ENCODE results near the gene CSF1R.
"Not testable (repeated sequence)": the region's sequence is repeated elsewhere in the genome, so short reads cannot be mapped to it uniquely, and the experiment has no call there.

Gene CSF1R

DNA sequence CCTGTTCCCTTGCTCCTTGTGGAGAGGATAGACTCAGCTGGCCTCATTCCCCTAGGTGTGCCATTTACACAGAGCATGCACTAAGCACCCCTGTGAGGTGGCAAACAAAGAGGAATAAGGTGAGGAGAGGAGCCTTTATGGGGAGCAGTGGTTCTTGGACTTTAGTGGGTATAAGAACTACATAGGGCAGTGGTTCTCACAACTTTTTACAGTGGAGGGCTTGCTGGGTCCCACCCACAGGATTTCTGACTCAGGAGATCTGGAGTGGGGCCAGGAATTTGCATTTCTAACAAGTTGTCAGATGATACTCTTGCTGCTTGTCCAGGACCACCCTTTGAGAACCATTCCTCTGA is 42.0 kb downstream of the CSF1R start:
- Mint-ChIP-seq H3K4me3 (no peak overlapping the region), H3K27ac (peak overlapping the region in 1 of 2 donors; percentile 95), H3K27me3 (no peaks in the 10 kb centered on the region), H3K9me3 (no peaks in the 10 kb centered on the region), H3K4me1 (peaks cover 23% of the 10 kb centered on the region)
- DNase-seq (no peak), ATAC-seq (no peak)

DNA sequence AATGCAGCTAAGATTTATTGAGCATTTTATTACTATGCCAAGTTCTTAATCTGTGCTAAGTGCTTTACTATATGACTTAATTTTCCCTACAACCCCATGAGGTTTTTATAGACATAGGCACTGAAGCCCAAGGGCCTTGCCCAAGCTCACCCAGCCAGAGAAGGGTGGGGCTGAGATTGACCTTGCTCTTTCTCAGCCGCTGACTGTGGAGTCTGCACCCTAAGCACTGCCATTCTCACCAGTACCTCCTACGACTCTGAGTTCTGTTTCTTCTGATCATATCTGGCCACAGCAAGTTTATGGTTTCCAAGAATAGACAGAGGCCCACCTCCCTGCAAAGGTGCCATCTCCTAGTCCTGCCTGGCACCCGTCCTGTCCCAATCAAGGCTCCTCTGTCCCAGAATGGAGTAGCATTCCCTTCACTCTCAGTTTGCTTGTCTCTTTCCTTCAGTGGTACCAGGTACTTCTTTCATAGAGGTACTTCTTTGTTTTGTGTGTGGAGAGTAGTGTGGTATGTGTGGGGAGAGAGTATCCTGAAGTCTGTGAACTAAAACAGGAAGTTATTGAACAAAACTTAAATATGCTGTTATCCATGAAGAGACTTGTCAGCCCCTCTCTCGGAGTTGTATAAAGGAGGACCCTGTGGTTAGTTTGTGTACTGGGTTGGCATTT is 42.6 kb downstream of the CSF1R start:
- H3K27ac Mint-ChIP-seq = peak overlapping the region; percentile 77 to 95
- H3K4me1 Mint-ChIP-seq = peaks cover 23% of the 10 kb centered on the region
- H3K27me3 Mint-ChIP-seq = no peaks in the 10 kb centered on the region
- no peaks in the 10 kb centered on the region for H3K9me3 Mint-ChIP-seq
- no peak overlapping the region for H3K4me3 Mint-ChIP-seq
- DNase-seq (no peak), ATAC-seq (no peak)

DNA sequence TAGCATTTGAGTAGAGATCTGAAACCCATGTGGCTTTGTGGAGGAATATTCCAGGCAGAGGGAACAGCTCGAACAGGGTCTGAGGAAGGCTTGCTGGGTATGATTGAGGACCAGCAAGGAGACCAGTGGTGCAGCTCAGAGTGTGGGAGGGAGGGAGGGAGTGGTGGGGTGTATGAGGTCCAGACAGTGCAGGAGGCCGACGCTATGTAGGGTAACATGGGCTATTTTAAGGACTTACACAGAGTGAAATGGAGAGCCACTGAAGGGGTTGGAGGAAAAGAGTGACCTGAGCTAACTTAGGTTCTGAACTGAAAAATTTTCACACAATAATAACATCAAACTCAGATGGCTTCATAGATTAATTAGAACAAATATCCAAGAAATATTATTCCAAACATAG is 43.9 kb downstream of the CSF1R start:
- Mint-ChIP-seq H3K9me3 (no peaks in the 10 kb centered on the region), H3K4me3 (no peak overlapping the region), H3K27me3 (no peaks in the 10 kb centered on the region), H3K27ac (peak overlapping the region in 1 of 2 donors; percentile 56), H3K4me1 (peaks cover 23% of the 10 kb centered on the region)
- DNase-seq (no peak), ATAC-seq (no peak)

DNA sequence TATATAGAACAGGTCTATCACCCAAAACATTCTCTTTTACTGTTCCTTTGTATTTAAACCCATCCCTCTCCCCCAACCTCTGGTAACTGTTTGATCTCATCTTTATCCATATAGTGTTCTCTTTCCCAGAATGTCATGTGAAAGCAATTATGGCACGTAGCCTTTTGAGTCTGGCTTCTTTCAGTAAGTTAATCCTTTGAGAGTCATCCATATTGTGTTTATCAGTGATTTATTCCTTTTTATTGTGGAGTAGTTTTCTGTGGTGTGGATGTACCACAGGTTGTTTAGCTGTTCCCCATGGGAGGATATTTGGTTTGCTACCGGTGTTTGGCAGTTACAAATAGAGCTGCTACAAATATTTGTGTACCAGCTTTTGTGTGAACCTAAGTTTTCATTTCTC is 47.8 kb downstream of the CSF1R start:
- no peak overlapping the region for H3K4me3 Mint-ChIP-seq
- DNase-seq (no peak), ATAC-seq (no peak)

DNA sequence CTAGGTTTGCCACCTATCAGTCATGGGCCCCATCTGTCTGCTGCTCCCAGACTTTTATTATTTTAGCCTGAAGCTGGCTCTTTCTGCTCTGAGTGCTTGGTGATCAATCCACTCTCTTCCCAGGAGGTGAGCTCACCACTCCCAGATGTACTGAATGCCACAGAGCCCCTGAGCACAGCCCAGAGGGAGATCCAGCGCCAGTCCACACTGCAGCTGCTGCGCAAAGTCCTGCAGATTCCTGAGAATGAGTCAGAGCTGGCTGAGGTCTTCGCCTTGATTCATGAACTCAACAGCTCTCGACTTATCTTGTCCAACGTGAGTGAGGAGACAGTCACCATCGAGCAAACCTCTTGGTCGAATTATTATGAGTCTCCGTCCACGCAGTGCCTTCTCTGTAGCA is 49.8 kb downstream of the CSF1R start:
- H3K4me3 Mint-ChIP-seq = no peak overlapping the region
- DNase-seq (no peak), ATAC-seq (no peak)
- no peaks in the 10 kb centered on the region for H3K27me3 Mint-ChIP-seq
- H3K4me1 Mint-ChIP-seq = peaks cover 1% of the 10 kb centered on the region
- no peak overlapping the region for H3K27ac Mint-ChIP-seq
- no peaks in the 10 kb centered on the region for H3K9me3 Mint-ChIP-seq

More for the DNA sequence above, 47.8 kb downstream of the CSF1R start:
- no peaks in the 10 kb centered on the region for H3K27me3 Mint-ChIP-seq
- H3K4me1 Mint-ChIP-seq = peaks cover 16% of the 10 kb centered on the region
- no peaks in the 10 kb centered on the region for H3K9me3 Mint-ChIP-seq
- no peak overlapping the region for H3K27ac Mint-ChIP-seq

DNA sequence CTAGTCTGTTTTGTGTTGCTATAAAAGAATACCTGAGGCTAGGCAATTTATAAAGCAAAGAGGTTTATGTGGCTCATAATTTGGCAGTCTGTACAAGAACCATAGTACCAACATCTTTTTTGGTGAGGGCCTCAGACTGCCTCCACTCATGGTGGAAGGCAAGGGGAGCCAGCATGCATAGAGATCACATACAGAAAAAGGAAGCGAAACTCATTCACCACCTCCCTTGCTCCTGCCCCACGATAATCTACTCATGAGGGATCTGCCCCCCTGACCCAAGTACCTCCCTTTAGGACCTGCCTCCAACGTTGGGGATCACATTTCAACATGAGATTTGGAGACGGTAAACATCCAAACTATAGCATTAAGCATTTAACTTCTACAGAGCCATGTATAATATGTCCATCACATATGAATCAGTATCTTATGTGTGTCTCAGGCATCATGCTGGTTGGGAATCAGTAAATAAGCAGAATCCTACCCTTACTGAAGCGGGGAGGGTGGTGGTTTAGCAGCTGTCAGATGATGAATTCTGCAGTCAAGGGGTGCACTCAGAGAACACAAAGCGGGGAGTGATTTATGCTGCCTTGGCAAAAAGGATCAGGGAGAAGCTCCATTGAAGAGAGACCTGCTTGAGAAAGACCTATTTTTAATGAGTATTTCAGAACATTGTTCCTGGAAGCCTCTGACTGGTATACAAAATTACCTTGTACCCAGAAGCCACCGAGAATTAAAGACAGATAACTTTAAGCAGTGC is 51.0 kb downstream of the CSF1R start:
- Mint-ChIP-seq H3K27me3 (no peaks in the 10 kb centered on the region), H3K9me3 (no peaks in the 10 kb centered on the region), H3K4me3 (no peak overlapping the region), H3K27ac (peak overlapping the region in 1 of 2 donors; percentile 45), H3K4me1 (no peaks in the 10 kb centered on the region)
- DNase-seq (no peak), ATAC-seq (no peak)

DNA sequence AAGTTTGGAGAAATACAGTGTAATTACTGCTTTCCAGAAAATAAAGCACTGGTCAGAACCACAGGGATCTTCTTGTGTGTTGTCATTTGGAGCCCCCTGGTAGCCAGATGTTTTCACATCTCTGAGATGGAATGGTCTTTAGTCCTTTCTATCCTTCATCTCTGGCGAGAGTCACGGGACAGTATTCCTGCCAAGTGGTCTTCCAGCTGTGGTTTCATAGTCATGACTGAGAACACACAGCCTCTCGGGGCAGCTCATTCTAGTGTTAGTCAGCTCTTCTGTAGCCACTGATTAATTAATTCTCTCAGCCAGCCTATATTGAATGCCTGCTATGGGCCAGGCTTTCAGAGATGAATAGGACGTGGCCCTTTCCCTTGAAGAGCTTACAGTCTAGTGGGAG is 51.7 kb downstream of the CSF1R start:
- Mint-ChIP-seq H3K9me3 (no peaks in the 10 kb centered on the region), H3K4me1 (no peaks in the 10 kb centered on the region), H3K4me3 (no peak overlapping the region), H3K27me3 (no peaks in the 10 kb centered on the region), H3K27ac (peak overlapping the region in 1 of 2 donors; percentile 13)
- ATAC-seq = no peak
- DNase-seq = no peak

DNA sequence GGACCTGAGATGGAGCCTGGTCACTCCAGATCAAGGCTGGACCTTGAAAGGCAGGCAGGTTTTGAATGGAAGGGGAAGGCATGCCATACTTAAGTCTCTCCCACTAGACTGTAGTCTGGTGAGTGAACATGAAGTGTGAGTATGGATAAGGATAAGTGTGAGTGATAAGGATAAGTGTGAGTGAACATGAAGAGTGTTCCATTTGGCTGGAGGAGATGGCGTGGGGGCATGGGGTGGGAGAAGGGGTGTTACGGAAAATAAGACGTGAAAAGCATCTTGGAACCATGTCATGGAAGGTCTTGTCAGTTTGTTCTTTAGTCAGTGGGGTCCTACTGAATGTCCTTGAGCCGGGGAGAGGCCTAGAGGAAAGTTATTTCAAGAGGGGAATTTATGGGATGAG is 53.0 kb downstream of the CSF1R start:
- Mint-ChIP-seq H3K27ac (peak overlapping the region in 1 of 2 donors; percentile 14), H3K27me3 (no peaks in the 10 kb centered on the region), H3K4me1 (no peaks in the 10 kb centered on the region), H3K4me3 (no peak overlapping the region), H3K9me3 (no peaks in the 10 kb centered on the region)
- ATAC-seq = no peak
- no peak for DNase-seq

DNA sequence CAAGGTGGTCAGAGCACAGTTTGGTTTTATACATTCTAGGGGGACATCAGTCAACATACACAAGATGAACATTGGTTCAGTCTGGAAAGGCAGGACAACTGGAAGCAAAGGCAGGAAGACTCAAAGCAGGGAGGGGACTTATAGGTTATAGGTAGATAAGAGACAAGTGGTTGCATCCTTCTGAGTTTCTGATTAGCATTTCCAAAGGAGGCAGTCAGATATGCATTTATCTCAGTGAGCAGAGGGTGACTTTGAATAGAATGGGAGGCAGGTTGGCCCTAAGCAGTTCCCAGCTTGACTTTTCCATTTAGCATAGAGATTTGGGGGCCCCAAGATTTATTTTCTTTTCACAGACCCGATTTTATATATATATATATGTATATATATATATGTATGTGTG is 58.3 kb downstream of the CSF1R start:
- not testable (repeated sequence) for H3K9me3 Mint-ChIP-seq, H3K27ac Mint-ChIP-seq, DNase-seq, H3K4me1 Mint-ChIP-seq, H3K4me3 Mint-ChIP-seq, H3K27me3 Mint-ChIP-seq, ATAC-seq

DNA sequence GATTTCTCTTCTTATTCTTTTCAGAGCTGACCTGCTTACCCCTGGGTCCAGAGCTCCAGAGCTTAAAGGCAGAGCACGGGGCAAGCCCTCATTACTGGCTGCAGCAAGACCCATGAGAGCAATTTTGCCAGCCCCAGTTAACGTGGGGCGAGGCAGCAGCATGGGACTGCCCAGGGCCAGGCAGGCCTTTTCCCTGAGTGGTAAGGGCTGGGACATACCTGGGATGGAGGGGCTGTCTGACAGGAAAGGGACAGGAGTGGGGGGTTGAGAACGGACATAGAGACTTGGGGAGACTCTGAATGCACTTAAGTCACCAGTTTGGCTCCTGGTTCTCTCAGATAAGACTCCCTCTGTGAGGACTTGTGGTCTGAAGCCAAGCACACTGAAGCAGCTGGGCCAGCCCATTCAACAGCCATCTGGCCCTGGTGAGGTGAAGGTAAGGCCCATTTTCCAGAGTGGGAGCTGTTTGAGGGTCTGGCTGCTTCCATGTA is 59.6 kb downstream of the CSF1R start:
- H3K4me1 Mint-ChIP-seq = peaks cover 6% of the 10 kb centered on the region
- no peak overlapping the region for H3K27ac Mint-ChIP-seq
- no peaks in the 10 kb centered on the region for H3K9me3 Mint-ChIP-seq
- DNase-seq (no peak), ATAC-seq (no peak)
- no peaks in the 10 kb centered on the region for H3K27me3 Mint-ChIP-seq
- H3K4me3 Mint-ChIP-seq = no peak overlapping the region

DNA sequence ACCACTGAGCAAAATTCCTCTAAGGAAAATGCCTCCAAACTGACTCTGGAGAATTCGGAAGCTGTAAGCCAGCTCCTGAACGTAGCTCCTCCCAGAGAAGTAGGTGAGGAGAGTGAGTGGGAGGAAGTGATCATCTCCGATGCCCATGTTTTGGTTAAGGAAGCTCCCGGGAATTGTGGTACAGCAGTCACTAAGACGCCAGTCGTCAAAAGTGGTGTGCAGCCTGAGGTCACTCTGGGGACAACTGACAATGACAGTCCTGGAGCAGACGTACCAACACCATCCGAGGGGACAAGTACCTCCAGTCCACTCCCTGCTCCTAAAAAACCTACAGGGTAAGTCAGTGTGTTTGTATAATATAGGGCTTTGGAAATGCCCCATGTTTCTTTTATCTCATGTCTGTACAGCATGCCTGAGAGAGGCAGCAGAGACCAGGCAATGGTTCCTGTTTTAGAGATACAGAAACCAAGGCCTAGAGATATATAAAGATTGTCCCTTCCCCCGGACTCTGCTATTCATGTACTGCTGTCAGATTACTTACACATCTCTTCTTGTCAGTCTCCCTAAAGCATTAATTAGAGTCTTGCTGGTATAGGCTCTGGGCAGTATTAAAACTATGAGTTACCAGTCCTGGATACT is 61.9 kb downstream of the CSF1R start:
- Mint-ChIP-seq H3K9me3 (no peaks in the 10 kb centered on the region), H3K27me3 (no peaks in the 10 kb centered on the region), H3K4me1 (peaks cover 19% of the 10 kb centered on the region), H3K27ac (no peak overlapping the region), H3K4me3 (no peak overlapping the region)
- DNase-seq (no peak), ATAC-seq (no peak)

DNA sequence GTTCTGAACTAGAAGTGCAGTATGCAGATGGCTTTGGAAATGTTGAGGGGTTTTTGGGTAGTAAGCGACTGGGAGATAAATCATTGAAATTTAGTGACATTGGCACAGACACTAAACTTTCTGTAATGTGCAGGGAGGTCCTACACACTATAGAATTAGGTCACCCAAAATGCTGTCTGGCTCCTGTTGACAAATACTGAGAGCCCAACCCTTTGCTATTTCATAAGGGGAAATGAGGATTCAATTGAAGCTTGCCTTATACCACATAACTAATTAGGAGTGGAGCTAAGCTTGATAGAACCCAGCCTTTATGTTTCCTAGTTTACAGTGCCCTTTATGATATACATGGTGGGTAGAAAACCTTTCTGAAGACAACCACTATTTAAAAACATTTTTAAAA is 63.2 kb downstream of the CSF1R start:
- H3K27ac Mint-ChIP-seq = no peak overlapping the region
- H3K27me3 Mint-ChIP-seq = no peaks in the 10 kb centered on the region

DNA sequence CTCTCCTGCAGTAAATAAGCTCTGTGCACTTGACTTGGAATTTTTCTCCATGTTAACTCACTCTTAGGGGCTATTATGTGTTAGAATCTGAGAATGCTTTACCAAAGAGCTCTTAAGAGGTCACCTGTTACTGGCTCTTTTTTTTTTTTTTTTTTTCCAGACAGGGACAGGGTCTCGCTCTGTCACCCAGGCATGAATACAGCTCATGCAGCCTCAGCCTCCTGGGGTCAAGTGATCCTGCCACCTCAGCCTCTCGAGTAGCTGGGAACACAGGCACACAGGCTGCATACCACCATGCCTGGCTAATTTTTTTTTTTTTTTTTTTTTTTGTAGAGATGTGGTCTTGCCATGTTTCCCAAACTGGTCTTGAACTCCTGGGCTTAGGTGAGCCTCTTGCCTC is 63.7 kb downstream of the CSF1R start:
- Mint-ChIP-seq H3K4me1 (peaks cover 22% of the 10 kb centered on the region), H3K27ac (no peak overlapping the region), H3K9me3 (no peaks in the 10 kb centered on the region), H3K27me3 (no peaks in the 10 kb centered on the region), H3K4me3 (no peak overlapping the region)
- no peak for ATAC-seq
- DNase-seq = no peak

More for the DNA sequence above, 63.2 kb downstream of the CSF1R start:
- ATAC-seq (no peak), DNase-seq (no peak)
- H3K4me3 Mint-ChIP-seq = no peak overlapping the region
- no peaks in the 10 kb centered on the region for H3K9me3 Mint-ChIP-seq
- peaks cover 22% of the 10 kb centered on the region for H3K4me1 Mint-ChIP-seq

DNA sequence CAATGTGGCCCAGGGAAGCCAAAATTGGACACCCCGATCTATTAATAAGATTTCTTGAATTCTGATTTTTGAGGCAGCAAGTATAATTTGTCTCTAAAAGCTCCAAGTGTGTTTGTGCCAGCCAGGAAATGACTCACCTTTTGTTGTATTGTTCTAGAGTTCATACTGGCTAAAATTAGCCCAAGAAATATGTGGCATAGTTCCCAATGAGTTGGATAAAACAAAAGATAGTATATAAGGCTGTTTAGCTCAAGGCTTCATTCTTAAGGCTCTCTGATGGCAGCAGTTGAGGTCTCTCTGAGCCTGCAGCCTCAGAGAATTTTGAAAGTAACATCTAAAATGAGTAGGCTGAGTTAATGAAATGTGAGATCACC is 64.2 kb downstream of the CSF1R start:
- H3K27me3 Mint-ChIP-seq = no peaks in the 10 kb centered on the region
- DNase-seq (no peak), ATAC-seq (no peak)
- H3K9me3 Mint-ChIP-seq = no peaks in the 10 kb centered on the region
- no peak overlapping the region for H3K4me3 Mint-ChIP-seq
- peak overlapping the region in 1 of 2 donors; percentile 1 for H3K27ac Mint-ChIP-seq
- H3K4me1 Mint-ChIP-seq = peaks cover 22% of the 10 kb centered on the region

DNA sequence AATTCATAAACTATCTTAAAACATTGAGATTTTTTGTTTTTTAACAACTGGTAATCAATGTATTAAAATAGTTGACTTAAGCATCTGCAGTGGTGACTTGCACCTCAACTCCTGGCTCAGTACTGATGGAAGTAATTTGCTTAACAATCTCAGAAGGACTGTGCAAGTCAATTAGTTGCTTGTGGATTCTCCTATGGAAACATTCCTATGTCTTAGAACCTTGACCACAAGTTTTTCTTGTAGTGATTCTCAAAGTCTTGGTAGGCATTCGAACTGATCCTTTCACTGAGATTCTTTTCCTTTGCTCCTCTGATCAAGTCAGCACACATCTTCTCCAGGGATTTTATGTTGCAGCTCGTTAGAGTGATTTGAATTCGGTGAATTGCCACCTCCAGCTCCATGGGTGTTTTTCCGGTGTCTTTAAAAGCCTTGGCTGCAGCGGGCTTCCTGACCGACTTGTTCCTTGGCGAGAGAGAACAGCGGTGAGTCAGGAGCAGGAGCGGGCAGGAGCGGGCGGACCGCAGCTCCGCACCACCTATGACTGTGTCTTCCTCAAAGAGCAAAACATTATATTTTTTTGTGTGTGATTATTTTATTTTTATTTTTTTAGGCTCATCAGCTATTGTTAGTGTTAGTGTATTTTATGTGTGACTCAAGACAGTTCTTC is 64.7 kb downstream of the CSF1R start:
- H3K9me3 Mint-ChIP-seq = no peaks in the 10 kb centered on the region

DNA sequence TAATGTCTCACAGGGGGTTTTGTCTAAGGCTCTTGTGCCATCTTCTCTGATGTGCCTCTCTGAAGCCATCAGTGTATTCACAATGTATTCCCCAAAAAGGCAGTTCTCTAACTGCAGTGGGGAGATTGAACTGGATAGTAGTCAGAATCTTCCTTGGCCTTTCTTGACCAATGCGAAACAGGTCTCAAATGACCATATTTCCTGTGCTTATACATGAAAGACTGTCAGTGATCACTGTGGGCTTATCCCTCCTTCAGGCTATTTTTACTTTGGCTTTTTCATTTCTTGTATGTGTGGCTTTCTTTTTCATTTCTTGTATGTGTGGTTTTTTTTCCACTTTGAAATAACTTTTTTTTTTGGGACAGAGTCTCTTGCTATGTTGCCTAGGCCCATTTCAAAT is 66.1 kb downstream of the CSF1R start:
- Mint-ChIP-seq H3K9me3 (no peaks in the 10 kb centered on the region), H3K27me3 (no peaks in the 10 kb centered on the region), H3K4me1 (peaks cover 22% of the 10 kb centered on the region), H3K27ac (peak overlapping the region in 1 of 2 donors; percentile 86), H3K4me3 (no peak overlapping the region)
- no peak for DNase-seq
- ATAC-seq = peak; percentile 23

More for the DNA sequence above, 64.7 kb downstream of the CSF1R start:
- Mint-ChIP-seq H3K27ac (peak overlapping the region; percentile 1 to 50), H3K27me3 (no peaks in the 10 kb centered on the region), H3K4me3 (no peak overlapping the region), H3K4me1 (peaks cover 22% of the 10 kb centered on the region)
- DNase-seq (no peak), ATAC-seq (no peak)
